Uterus (tissue), 4 donors: ENCODE results near the gene KIF1A. TPM values are rescaled to one million over a fixed set of nuclear protein-coding genes. Genes with fewer than 3 reads are reported as not detected.

Experiments used
- DNase-seq, 2 donors: peaks; one replicate each; pipeline ENCODE4 v3.0.0-alpha.2; 2019 to 2020
- H3K27ac ChIP-seq, 2 donors: fragments of 200-600 bp; sonication (generic); 1 replicate in 1 of 2; 2 replicates in 1 of 2; pipeline ENCODE4 v1.5.1; 2016 to 2018
- H3K27me3 ChIP-seq, 2 donors: fragments of 200-600 bp; sonication (generic); one replicate each; pipeline ENCODE4 v1.5.1; 2018 to 2019; ENCODE audit warnings: control low read depth in 1 of 2
- H3K36me3 ChIP-seq, 2 donors: fragments of 200-600 bp; sonication (generic); one replicate each; pipeline ENCODE4 v1.5.1; 2019; ENCODE audit warnings: control low read depth in 1 of 2
- H3K4me1 ChIP-seq, 2 donors: fragments of 200-600 bp; sonication (generic); one replicate each; pipeline ENCODE4 v1.5.1; 2018 to 2019; ENCODE audit warnings: control low read depth in 1 of 2
- H3K4me3 ChIP-seq, 2 donors: fragments of 200-600 bp; sonication (generic); 1 replicate in 1 of 2; 2 replicates in 1 of 2; pipeline ENCODE4 v1.5.1; 2018 to 2019; ENCODE audit warnings: mild to moderate bottlenecking in 1 of 2
- H3K9me3 ChIP-seq, 2 donors: fragments of 200-600 bp; sonication (generic); one replicate each; pipeline ENCODE4 v1.5.1; 2019; ENCODE audit warnings: control low read depth in 1 of 2
- POLR2A ChIP-seq, 2 donors: fragments of 450-650 bp; IDR thresholded peaks; one replicate each; pipeline ENCODE4 v1.6.1; 2016; ENCODE audit warnings: antibody characterized with exemption in 2 of 2, mild to moderate bottlenecking in 1 of 2, moderate library complexity in 1 of 2
- intact Hi-C: fragments of 100-400 bp; cut with DNase I; formaldehyde crosslinking; loops from one replicate; pipeline ENCODE4 v1.15.1; 2023; ENCODE audit warnings: low total_unique reads
- total RNA-seq, 4 donors: library from RNA; depleted of rRNA in 3 of 4; stranded (reverse); fragments of >200 nt in 3 of 4; gene quantifications; one replicate each; pipeline versions ENCODE4 v1.1.0 to v1.2.4, GENCODE V29; 2014 to 2023
- TF ChIP-seq, protein P1 (sequence below), 4 experiments: fragments of 200-600 bp in 2 of 4; fragments of 450-650 bp in 2 of 4; sonication (generic) in 2 of 4; IDR thresholded peaks; one replicate each; pipeline ENCODE4 v1.5.1; 2016 to 2019; ENCODE audit warnings: antibody characterized with exemption in 4 of 4, mild to moderate bottlenecking in 2 of 4, moderate library complexity in 1 of 4
- donor health status: DM: yes; HTN: yes; CAD: no.

KIF1A gene
- total RNA-seq, 4 donors from 2014 or later = 0.37 to 12.9 TPM; not detected in 2

DNA sequence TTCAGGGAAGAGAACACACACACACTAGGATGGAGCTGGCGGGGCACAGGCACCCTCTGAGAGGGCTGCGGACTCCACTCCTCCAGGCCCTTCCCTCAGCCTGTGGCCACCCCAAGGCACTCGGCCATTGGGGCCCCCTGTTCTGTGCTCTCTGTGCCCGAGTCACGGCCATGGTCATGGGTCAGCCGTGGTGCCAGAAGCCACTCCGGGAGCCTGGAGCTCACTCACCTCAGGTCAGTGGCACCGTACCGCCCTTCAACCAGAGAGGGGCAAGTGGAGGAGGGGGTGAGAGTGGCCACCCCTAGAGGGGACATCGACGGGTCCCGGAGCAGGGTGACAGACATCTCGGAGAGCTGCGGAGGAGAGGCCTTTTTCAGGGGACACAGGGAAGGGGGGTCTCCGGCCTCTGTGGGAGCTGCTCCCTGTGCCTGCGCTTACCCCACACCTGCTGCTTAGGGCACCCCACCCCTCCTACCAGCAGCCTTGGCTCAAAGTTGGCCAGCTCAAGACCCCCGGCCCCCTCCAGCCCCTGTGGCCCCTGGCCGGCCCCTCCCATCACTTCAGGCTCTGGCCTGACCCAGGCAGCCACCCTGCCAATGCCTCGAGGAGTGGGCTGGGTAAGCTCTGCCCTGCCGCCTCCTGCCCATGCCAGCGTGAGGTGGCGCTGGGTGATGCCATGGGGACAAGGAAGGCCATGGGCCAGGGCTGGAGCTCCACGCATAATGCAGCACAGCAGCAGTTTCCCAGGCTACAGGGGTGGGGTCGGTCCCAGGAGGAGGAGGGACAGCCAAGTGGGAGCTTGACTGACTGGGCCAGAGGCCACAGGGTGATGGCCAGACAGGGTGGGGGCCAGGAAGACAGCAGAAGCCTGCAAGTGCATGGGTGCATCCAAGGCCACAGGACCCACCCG is 99.1 kb downstream of the KIF1A start:
- Histone ChIP-seq H3K9me3 (no peaks in the 10 kb centered on the region), H3K27me3 (no peaks in the 10 kb centered on the region), H3K27ac (no peak overlapping the region), H3K36me3 (no peaks in the 10 kb centered on the region), H3K4me1 (no peaks in the 10 kb centered on the region), H3K4me3 (no peak overlapping the region)
- TF ChIP-seq POLR2A (IDR thresholded peaks at IDR 0.05) = no peak
- TF ChIP-seq, protein P1, sequence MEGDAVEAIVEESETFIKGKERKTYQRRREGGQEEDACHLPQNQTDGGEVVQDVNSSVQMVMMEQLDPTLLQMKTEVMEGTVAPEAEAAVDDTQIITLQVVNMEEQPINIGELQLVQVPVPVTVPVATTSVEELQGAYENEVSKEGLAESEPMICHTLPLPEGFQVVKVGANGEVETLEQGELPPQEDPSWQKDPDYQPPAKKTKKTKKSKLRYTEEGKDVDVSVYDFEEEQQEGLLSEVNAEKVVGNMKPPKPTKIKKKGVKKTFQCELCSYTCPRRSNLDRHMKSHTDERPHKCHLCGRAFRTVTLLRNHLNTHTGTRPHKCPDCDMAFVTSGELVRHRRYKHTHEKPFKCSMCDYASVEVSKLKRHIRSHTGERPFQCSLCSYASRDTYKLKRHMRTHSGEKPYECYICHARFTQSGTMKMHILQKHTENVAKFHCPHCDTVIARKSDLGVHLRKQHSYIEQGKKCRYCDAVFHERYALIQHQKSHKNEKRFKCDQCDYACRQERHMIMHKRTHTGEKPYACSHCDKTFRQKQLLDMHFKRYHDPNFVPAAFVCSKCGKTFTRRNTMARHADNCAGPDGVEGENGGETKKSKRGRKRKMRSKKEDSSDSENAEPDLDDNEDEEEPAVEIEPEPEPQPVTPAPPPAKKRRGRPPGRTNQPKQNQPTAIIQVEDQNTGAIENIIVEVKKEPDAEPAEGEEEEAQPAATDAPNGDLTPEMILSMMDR (IDR thresholded peaks at IDR 0.05) = no peak
- DNase-seq = no peak
- intact Hi-C loops = no loop called here

DNA sequence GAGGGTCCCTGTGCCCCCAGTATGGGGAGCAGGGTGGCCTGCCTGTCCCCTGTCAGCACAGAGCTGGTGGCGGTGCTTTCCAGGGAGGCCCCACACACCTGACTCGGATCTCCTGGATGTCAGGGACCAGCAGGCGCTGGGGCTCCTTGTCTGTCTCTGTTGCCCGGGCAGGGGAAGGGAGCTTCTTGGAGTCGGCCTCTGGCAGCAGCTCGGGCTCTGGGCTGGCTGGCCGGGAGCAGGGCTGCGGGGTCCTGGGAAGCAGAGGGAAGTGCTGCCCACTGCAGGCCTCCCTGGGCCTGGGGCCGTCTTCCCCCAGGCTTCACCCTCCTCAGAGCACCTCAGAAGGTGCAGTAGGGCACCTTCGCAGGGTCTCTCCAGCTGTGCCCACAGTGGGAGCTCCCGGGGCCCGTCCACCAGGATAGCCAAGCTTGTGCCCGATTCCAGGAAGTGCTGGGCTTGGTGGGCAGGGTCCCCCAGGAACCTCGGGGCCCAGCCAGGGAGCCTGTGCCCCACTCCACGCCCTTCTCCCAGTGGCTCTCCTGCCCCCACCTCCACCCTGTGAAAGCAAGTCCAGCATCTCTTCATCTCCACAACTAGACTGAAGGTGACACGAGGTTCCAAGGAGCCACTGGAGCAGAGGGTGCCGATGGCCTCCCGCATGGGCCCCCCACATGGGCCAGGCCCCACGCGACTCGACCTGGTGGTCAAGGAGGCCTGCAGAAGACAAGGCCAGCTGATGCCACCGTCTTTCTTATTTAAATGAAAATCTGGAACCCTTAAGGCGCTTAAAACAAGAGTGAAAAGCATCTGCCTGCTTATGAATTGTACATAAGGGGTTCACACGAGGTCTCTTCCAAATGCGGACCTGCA is 100.1 kb downstream of the KIF1A start:
- H3K4me3 ChIP-seq = no peak overlapping the region
- no peaks in the 10 kb centered on the region for H3K27me3 ChIP-seq
- no peak for DNase-seq
- TF ChIP-seq POLR2A (IDR thresholded peaks at IDR 0.05) = no peak
- TF ChIP-seq, protein P1 (IDR thresholded peaks at IDR 0.05) = no peak
- no peaks in the 10 kb centered on the region for H3K36me3 ChIP-seq
- H3K4me1 ChIP-seq = no peaks in the 10 kb centered on the region
- no peak overlapping the region for H3K27ac ChIP-seq
- intact Hi-C loops = no loop called here
- H3K9me3 ChIP-seq = no peaks in the 10 kb centered on the region

DNA sequence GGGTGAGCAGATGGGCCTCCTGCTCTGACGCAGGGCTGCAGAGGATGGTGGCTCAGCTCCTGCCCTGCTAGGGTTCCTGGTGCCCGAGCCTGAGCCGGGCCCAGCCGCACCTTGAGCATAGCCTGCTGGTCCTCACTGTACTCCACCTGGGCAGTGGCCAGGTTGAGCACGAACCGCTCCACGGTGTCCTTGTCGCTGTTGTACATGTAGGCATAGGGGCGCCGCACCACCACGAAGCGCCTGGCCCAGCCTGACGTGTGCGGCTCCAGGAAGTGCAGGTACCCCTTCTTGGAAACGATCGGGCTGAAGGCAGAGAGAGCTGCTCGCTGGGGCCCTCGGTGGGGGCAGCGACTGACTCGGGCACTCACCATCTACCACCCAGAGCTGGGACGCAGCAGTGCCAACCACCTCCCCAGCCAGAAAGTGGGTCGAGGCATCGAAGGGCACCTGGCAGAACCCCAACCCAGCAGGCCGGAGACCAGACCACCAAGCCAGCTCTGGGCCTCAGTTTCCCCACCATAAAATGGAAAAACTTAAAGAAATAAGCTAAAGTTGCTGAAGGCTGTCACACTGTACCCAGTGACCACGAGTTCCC is 101.0 kb downstream of the KIF1A start:
- Histone ChIP-seq H3K27me3 (no peaks in the 10 kb centered on the region), H3K4me1 (no peaks in the 10 kb centered on the region), H3K27ac (no peak overlapping the region), H3K9me3 (no peaks in the 10 kb centered on the region), H3K36me3 (no peaks in the 10 kb centered on the region), H3K4me3 (no peak overlapping the region)
- intact Hi-C loops = no loop called here
- no peak for TF ChIP-seq POLR2A (IDR thresholded peaks at IDR 0.05)
- TF ChIP-seq, protein P1 (IDR thresholded peaks at IDR 0.05) = no peak
- DNase-seq = no peak

DNA sequence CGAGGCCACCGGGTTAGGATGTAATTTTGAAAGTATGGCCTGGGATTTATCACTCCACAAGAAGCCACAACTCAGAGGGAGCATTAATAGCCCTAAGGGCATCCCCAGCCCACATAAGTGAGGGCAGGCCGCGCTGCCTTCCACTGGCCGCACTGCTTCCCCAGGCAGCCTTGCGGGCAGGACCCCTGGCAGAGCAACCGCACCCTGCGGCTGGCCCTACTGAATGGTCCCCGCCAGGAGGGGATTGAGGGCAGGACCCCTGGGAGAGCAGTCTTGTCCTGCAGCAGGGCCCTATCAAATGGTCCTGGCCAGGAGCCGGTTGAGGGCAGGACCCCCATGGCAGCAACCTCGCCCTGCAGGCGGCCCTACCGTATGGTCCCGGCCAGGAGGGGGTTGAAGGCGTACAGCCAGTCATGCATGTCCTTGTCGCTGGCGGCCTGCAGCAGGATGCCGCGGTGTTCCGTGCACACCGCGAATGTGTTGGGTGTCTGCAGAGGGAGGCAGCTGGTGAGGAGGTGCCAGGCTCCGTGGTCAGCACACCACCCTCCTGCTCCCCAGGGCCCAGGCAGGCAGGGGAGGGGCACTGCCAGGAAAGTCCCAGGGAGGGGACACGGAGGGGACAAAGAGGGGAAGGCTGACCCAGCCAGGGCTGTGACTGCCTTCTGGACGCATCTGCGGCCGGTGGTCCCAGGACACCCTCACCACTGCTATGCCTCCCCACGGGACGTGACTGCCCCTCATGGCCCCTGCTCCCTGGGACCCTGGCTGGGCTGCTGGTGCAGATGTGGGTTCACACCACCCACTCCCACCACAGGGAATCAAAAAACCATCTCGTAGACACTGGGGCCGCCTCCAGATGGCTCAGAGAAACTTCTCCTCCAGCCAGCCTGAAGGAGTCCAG is 102.1 kb downstream of the KIF1A start:
- TF ChIP-seq, protein P1 (IDR thresholded peaks at IDR 0.05) = no peak
- no peak for TF ChIP-seq POLR2A (IDR thresholded peaks at IDR 0.05)
- Histone ChIP-seq H3K36me3 (no peaks in the 10 kb centered on the region), H3K27me3 (no peaks in the 10 kb centered on the region), H3K27ac (no peak overlapping the region), H3K4me1 (no peaks in the 10 kb centered on the region), H3K4me3 (no peak overlapping the region), H3K9me3 (no peaks in the 10 kb centered on the region)
- no peak for DNase-seq
- intact Hi-C loops = no loop called here
